ENCODE data around the gene ENDOD1.

- TF ChIP-seq CTCF (conservative IDR thresholded peaks at IDR 0.05; ENCODE audit: low read depth in 2 of 2) (no peak), POLR2AphosphoS5 (IDR thresholded peaks at IDR 0.05; ENCODE audit: low read depth) (no peak), REST (IDR thresholded peaks at IDR 0.05; ENCODE audit: unreplicated experiment) (no peak), EZH2phosphoT487 (IDR thresholded peaks at IDR 0.05; ENCODE audit: unreplicated experiment) (no peak), EZH2 (IDR thresholded peaks at IDR 0.05; ENCODE audit: low read depth, unreplicated experiment) (no peak), CREB1 (CRISPR knock-in tag; IDR thresholded peaks at IDR 0.05; ENCODE audit: low read depth) (no peak), STAT1 (IDR thresholded peaks at IDR 0.05; ENCODE audit: unreplicated experiment) (no peak), JUNB (IDR thresholded peaks at IDR 0.05; ENCODE audit: unreplicated experiment) (no peak)
Measured at GRCh38 chr11:95042239-95042638, 47.4 kb upstream of the ENDOD1 start.
